Brain pericyte (primary cell): Measurements from ENCODE around the gene GHR.
"Not testable (repeated sequence)": the region's sequence is repeated elsewhere in the genome, so short reads cannot be mapped to it uniquely, and the experiment has no call there.

ENCODE experiments used
- DNase-seq: peaks from one replicate; pipeline ENCODE4 v3.0.0-alpha.2; 2012; ENCODE audit warnings: low read depth, low spot score

Gene GHR

DNA sequence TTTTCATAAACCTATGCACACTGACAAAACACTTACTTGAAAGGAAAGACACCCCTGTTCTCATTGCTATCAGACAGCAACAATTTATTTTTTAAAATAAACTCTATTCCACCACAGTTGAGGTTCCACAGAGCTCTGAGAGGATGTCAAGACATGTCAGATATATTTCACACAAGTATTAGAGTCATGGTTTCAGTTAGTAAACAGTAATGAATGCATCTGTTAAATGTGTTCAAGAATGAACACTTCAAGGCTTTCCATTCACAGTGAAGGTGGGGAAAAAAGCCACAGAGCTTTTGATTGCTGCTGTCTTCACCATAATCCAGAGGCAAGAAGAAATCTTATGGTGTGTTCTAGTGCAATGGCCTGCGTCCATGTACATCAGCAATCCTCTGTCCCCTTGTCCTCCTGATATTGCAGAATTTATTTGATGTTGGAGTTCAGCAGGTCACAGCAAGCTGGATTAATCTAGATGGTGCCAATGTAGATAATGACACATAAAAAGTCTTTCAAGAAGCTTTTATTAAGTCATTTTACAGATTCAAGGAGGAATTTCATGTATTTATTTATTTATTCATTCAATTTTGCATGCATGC is 146.8 kb downstream of the GHR start:
- no peak for DNase-seq

DNA sequence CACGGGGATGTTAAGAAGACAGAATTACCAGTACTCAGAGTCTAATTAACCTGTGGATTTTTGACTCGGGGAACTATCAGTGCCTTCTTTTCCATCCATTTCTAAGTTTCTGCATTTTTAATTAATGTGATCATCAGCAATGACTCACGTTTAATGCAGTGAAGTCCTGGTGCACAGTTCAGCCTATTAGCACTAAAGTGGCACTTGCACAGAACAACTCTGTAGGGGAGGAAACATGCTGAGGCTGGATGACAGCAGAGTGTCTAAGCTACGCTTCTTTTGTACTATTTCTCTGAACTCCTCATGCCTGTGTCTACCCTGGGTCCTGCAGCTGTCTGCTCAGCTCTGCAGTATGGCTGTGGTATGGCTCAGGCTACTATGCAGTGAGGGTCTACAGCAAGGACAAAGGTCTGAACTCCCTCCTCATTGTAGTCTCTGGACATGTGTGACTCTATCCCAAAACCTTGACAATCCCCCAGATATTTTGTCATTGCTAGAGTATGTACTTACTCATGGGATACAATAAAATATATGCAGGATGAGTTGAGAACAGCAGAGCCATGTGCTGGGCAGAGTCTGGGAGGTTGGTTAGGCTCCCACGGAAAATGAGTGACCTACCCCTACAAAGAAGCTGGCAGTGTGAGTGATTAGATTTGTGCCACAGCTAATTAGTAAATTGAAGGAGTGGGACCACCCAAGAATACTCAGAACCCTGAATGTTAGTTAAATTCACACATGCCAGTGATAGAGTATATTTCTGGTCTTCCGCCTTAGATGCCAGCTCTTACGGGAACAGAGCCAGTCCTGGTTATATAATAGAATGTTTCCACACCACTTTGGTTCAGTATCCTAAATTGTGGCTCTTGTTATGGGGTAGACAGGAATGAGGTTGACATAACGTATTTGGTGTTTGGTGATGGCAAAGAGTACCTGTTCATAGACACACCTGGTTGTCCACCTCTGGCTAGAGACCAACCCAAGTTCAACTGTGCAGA is 148.0 kb downstream of the GHR start:
- no peak for DNase-seq

DNA sequence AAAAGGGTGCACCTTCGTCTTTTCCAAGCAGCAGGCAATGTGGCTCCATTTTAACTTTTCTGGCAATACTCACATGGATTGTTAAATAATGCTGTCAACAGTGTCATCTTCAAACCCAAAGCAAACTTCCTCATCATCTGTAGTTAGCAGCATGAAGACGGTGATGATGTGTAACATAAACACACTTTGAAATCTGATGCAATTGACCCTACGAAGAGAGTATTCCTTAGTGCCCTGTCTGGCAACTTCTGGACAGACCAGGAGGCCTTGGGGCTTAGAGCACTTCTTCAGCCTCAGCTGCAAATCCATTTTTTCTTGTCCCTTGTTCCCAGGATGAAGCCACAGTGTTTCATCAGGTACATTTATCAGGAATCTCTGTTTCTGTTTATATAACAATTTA is 149.1 kb downstream of the GHR start:
- no peak for DNase-seq

DNA sequence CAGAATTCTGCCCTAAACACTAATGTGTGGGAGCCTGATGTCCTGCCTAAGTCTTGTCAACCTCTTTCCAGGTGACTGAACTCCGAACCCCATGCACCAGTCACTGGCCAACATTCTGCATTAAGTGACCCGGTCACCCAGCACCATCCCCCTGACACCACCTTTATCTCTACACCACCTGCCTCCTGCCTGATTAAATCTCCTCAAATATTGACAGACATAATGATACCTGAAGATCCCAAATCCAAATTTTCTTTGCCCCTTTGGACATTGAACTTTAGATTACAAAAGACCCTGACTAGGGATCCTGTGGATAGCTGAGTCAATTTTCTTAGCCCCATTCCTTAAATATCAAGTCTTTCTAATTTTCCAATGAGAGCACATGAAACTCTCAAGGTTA is 150.1 kb downstream of the GHR start:
- DNase-seq, result no peak

DNA sequence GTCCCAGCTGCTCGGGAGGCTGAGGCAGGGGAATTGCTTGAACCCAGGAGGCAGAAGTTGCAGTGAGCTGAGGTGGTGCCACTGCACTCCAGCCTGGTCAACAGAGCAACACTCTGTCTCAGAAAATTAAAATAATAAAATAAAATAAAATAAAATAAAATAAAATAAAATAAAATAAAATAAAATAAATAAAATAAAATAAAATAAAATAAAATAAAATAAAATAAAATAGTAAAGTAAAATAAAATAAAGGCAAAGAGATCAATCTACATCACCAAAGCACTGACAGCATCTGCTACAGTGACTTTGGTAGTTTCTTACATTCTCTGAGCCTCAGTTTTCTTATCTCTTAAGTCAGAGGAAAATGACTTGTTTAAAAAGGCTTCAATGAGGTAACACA is 152.7 kb downstream of the GHR start:
- not testable (repeated sequence) for DNase-seq

DNA sequence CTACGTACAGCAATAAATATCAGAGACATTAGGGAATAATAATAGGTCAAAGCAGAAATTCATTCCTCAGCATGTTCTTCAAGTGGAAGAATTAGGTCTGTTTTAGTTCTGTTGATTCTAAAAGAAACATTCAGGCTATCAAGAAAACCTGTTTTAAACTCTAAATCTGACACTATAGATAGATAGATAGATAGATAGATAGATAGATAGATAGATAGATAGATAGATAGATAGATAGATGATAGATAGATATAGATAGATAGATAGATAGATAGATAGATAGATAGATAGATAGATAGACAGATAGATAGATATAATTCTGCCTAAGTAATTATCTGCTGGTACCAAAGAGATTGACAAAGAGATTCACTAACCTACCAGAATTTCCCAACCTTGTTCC is 155.7 kb downstream of the GHR start:
- not testable (repeated sequence) for DNase-seq

DNA sequence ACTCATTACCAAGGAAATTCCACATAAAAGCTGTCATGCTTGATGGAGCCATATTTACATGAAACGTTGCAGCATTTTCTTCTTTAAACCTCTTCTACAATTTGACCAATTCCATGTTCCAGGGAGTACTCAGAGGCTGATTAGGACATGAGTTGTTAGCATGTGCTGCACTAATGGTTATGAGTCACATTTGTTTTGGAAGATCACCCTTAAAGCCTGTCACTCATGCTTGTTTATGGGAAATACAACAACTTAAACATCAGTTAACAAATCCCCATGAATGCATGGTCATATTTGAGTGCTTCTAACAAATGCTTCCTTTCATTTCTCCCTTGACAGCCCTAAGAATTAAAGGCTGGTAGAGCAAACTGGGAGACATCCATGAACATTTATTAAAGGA is 156.1 kb downstream of the GHR start:
- no peak for DNase-seq

DNA sequence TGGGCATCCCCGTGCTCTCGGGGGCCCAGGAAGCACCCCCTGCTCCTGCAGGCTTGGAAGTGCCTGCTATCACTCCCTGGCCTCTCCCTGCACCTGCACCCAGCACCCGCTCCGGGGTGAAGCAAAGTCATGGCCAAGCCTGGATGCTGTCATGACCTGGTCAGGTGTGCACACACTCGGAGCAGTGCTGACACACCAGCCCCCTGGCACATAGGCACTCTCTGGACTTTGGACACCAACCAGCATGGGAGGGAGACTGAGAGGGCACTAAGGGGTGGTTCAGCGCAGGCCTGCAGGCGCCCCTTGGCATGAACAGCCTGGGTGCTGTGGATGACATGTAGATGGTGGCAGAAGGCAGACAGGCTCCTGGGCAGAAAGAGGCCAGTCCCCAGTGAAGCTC is 158.6 kb downstream of the GHR start:
- DNase-seq, result no peak

DNA sequence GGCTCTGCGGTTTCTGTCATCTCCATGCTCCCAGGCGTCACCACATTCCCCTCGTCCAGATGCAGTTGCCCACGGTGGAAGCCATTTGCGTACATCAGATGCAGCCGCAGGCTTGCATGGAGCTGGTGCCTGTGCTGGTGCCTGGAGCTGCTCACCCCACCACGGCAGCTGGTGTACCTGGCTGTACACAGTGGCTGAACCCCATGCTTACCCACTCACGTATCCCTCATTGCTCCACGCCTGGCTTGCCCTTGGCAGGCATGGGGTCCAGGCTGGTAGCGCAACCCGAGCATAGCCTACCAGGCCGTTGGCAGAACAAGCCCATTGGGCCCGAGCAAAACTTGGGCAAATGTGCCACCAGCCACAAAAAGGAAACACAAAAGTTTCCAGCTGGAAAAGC is 159.5 kb downstream of the GHR start:
- no peak for DNase-seq

DNA sequence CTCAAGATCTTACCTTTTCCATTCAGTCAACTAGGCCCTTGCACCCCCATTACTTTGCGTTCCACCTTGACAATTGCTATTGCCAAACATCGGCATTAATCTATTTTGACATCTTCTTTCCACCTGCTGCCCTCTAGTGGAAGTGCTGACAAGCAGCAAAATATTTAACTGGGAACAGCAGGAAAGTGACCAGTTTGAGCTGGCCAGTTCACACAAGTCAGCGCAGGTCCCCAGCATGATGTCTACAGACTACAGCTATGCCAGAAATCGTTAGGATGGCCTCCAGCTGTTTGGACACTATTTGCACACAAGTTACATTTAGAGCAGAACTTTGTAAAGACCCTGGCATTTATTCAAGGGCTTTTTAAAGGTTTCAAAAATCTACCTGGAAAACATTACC is 160.1 kb downstream of the GHR start:
- no peak for DNase-seq

DNA sequence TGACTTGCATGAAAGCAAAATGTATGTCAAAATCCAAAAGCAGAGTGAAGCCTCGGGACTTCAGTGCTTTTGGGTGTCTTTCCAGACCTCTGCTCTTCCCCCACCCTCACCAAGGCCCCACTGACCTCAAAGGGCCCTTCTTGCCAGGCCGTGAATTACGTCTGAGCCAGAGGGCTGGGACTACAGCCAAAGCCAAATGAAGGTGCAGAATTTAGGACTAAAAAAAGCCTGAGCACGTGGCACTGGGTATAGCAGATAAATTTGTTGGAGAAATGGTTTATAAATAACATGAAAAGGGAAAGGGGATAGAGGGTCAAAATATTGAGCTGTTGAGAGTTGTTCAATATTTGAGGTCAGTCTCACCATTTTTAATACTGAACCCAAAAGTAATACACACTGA is 163.4 kb downstream of the GHR start:
- DNase-seq, result no peak

DNA sequence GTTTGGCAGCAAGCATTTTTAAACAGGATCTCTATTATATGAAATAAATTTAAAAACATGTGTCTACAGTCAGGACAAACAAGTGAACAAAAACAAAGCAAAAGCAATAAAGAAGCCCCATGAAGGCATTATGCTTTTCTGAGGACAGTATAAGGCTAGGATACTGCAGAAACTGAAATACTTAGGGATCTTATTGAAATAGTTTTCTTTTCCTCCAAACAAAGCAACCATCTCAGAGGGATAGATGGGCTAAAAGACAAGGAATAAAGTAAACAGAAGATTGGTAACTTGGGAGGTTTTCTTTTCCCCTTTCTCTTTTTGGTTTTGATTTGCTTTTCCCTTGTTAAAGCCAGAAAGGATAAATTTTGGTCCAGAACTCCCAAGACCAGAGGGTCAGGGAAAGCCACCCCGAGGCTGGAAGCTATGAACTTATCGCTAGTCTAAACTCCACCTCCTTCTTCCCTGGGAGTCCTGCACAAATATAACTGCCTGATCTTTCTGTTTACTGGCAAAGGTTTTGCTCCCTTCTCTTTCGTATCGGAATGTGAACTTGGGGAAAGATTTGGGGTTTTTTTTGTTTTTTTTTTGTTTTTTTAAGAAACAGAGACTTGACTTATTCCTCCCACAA is 164.0 kb downstream of the GHR start:
- no peak for DNase-seq

DNA sequence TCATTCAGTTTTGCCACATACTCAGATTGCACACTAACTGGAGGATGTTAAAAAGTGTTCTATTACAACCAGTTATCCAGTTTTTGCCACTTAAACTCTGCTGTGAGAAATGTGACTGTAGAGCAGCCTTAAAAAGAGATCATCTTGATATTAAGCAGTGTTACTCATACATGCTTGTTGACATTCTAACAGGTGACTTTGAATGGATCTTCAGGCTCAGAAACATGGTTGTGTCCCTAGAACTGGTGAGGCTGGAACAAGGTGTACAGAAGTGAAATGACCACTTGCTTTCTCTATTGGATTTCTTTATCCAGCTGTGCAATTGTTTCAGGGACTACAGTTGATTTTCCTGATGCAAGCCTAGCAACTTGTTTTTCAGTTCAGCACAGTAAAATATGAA is 167.3 kb downstream of the GHR start:
- DNase-seq, result no peak

DNA sequence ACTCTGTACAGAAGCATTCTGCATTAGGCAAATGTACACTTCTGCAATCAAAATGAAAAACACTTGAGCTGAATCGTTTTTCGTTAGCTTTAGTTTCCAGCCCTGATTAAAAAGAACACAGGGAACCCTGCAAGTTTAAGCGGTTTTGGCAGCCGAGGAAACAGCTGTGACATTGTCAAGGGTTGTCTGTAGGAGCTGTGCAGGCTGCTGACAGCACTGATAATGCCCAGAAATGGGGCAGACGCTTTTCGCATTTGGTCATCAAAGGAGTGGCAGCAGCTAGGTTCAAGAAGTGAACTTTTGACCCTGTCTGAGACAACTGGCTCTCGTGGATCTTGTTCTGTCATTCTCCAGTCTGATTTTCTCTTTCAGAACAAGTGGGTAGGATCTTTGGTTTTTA is 167.8 kb downstream of the GHR start:
- no peak for DNase-seq

DNA sequence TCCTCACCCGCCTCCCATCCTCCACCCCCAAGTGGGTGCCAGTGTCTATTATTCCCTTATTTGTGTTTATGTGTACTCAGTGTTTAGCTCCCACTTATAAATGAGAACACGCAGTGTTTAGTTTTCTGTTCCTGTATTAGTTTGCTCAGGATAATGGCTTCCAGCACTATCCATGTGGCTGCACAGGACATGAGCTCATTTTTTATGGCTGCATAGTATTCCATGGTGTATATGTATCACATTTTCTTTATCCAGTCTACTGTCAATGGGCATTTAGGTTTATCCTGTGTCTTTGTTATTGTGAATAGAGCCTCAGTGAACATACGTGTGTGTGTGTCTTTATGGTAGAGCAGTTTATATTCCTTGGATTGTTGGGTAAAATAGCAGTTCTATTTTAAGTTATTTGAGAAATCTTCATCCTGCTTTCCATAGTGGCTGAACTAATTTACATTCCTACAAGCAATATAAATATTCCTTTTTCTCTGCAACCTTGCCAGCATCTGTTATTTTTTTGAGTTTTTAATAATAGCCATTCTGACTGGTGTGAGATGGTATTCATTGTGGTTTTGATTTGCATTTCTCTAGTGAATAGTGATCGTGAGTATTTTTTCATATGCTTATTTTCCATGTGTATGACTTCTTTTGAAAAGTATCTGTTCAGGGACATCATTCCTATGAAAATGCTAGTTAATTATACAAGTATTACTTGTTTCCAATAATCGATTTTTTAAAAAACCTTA is 169.3 kb downstream of the GHR start:
- no peak for DNase-seq

DNA sequence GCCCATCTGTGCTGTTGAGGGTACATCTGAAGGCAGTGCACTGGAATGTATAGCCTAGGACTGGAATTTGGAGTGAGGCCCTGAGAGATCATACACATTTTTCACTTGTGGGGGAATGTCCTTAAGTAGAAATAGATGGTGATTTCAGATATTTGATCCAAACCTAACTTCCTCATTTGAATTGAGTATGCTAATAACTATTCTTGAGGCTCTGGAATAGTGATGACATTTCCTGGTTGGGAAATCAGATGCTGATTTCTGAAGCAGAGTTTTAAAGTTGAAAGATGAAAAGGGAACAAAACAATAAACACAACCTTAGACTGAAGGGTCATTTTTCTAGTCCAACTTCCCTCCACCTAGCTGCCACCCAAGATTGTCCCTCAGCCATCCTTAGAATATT is 170.4 kb downstream of the GHR start:
- DNase-seq, result no peak

DNA sequence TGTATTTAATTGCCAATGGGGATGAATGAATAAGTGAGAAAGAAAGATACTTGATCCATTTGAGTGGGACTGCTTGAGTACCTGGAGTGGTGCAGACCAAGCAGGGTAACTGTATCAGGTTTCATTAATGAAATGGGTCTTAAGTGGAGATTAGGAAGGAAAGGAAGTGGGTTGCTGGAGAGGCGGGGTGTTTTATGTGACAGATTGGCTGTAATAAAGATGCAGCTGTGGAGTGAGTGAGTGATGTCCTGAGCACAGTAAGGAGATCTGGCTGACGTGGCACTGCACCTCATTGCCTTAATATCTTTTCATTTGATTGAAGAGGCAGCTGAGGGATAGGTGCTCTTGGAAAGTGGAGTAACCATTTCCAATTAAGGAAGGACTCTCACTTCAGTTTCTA is 172.4 kb downstream of the GHR start:
- DNase-seq, result no peak

DNA sequence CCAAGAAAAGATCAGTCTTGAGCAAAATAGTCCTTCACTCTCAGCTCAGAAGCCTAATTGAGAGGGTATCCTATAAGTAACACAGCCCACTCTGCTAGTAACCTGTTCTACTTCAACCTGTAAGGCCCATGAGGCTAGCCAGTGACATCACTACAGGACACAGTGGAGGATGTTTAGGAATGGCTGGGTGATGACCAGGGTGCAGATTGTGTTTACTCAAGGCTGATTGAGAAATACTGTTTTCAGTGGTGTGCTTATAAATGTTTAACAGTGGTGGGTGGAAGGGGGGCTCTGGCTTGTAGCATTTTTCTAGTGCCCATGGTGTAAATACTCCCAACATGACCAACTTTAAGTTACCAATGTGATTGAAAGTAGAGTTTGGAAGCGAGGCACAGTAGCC is 173.6 kb downstream of the GHR start:
- no peak for DNase-seq

DNA sequence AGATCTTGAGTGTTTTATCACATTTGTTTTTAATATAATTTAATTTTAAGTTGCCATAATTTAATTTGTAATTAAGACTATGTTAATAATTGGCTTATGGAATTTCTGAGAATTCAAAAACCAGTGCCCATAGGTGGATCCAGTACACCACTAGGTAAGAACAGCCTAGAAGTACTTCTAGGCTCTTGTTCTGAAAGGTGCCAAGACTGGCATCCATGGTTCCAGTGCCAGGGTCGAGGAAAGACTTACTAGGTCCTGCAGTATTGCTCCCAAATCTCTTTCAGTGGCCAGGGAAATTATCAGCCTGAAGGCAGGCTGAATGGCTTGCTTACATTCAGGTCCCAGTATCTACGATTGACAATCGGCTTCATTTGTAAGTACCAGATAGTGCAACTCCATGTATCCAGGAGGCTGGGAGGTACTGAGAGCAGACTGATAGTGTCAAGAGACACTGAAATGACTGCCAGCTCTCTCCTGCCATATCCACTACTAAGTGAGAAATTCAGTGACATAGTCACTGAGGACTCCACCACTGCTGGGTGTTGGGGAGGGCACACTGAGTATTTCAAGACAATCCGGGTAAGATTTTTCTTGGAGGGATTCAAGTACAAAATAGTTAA is 174.2 kb downstream of the GHR start:
- no peak for DNase-seq

DNA sequence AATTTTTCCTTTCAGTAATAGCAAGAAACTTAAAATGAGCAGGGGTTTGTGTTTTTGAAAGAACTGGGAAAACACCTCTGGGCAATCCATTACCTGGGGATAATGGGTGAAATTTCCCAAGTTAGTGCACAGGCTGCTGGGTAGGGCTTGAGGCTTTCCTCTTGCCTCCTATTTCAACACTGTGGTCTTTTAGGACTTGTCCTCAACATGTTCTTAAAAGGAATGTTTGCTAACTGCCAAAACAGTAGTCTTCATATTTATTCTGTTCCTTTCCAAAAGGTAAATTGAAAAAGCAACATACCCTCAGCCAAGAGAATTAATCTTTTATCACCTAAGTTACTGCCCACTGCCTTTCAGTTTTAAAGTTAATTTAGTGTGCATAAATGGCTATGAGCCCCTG is 175.1 kb downstream of the GHR start:
- no peak for DNase-seq

DNA sequence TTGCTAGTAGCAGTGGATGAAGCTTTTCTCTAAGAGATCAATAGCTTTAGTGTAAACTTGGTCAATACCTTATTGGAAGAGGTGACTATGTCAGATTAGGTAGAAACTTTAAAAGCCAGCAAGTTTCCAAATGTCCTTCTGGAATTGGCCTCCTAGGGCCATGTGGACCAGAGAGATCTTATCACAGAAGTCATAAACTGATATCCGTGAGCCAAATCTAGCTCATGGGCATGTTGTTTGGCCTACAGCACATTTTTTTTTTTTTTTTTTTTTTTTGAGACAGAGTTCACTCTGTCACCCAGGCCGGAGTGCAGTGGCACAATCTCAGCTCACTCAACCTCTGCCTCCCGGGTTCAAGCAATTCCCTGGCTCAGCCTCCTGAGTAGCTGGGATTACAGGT is 175.9 kb downstream of the GHR start:
- DNase-seq, result no peak

DNA sequence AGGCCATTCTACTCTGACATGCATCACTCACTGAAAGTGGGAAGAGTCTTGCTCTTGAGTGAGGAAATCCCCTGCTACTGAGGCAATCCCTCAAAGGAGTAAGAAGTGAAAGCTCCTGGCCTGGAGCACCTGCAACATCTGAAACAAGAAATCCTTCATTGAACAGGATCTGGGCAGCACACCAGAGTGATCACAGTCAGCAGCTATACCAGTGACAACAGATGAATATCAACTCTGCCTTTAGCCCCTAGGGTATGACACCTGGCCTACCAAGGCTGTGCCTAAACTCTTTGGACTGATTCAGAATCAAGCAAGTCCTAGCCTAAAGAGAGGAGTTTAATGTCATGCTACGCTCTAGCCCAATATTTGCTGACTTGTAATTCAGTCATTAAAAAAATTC is 177.2 kb downstream of the GHR start:
- DNase-seq, result no peak
